Measurements from ENCODE around the gene RTN4RL1.
A peak's percentile ranks its signal among the peaks of the same experiment; 100 is the strongest.

RTN4RL1 gene

DNA sequence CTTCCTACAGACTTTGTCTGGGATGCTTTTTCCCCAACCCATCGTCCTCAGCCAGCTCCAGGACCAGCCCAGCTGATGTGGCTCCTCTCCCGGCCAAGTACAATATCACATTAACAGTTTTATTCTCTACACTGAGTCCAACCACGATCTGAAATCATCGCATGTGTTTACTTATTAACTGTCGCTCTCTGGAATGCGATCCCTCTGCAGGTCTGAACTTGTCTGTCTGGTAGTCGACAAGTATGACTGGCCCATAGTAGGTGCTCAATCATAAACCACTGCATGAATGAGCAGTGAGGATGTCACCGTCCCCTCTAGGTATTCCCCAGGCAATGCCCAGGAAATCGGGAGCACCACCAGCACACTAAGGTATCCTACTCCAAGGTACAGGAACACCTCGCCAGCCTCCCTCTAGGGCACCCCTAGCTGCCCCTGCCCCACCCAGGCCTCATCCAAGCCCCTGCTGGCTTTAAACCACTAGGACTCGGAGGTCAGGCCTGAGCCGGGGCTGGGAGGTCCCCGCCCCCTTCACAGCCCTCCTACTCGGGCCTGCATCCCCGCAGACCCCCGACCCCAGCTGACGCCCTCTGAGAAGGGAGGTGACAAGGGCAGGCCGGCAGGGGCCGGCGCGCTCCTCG, 27.7 kb downstream of the RTN4RL1 start:
- Histone ChIP-seq H3K27ac (no peak overlapping the region), H3K4me2 (peak overlapping the region; percentile 58), H3K27me3 (no peaks in the 10 kb centered on the region), H4K20me1 (peaks cover 50% of the 10 kb centered on the region), H3K4me3 (no peak overlapping the region), H3K4me1 (peaks cover 71% of the 10 kb centered on the region), H3K9me3 (no peaks in the 10 kb centered on the region), H3K9ac (no peak overlapping the region), H3K36me3 (no peaks in the 10 kb centered on the region)
- TF ChIP-seq Cebpa-rat (IDR thresholded peaks at IDR 0.05) = no peak

DNA sequence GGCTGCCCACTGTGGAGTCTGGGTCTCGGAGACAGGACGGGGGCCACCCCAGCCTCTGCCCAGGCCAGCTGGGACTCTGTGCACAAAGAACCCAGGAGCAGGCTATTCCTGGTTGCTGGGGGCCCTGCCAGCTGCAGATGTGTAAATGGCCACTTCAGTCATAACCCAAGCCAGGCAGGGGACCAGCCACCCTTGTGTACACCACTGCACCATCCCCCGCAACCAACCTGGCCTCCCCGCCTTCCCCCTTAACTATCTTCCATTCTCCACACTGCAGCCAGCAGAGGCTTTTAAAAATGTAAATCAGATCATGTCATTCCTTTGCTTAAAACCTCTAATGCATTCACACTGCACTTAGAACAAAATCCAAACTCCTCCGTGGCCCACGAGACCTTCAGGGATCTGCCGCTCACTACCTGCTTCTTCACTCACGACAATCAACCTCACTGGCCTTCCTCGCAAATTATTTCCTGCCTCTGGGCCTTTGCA, 28.3 kb downstream of the RTN4RL1 start:
- no peak for TF ChIP-seq Cebpa-rat (IDR thresholded peaks at IDR 0.05)
- no peaks in the 10 kb centered on the region for H3K36me3 ChIP-seq
- H4K20me1 ChIP-seq = peaks cover 55% of the 10 kb centered on the region
- peak overlapping the region; percentile 9; the same call in 1 of the 2 replicates for H3K9ac ChIP-seq
- no peak overlapping the region for H3K4me3 ChIP-seq
- peaks cover 71% of the 10 kb centered on the region for H3K4me1 ChIP-seq
- no peak overlapping the region for H3K27ac ChIP-seq
- H3K9me3 ChIP-seq = no peaks in the 10 kb centered on the region
- no peaks in the 10 kb centered on the region for H3K27me3 ChIP-seq
- H3K4me2 ChIP-seq = peak overlapping the region; percentile 58

DNA sequence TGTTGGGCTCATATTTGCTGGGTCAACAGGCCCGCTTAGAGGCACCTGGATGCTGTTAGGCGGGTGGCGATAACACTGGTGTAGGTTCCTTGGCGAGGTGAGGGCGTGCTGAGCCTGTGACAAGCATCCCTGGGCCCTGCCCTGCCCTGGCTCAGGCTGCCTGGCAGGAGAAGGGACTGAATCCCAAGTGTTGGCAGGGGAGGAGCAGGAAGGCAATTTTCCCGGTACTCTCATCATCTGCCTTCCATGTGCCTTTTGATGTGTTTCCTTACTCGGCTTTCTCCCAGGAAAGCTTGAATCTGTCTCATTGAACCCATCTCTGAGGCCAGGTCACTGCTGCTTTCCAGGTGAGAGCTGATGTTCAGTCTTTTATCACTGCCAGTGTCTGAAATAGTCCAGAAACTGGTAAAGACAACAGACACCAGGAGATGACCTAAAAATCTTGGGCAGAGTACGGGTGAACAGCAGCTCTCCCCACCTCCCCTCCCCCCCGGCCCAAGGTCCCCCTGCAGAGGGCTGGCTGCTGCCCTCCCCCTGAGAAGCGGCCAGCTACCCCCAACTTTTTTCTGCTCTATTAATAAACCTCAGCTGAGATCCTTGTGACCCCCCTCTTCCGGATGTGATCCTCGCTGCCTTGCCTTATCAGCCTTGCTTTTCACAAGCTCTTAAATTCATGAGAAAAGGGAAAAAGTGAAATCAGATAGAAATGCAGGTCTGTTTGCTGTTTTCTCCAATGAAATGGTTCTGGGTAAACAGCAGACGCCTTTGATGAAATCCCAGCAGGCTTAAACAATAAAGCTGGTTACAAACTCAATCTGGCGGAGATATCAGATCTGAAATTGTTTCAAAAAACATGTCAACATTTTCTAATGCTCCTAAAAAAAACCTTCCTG, 29.0 kb downstream of the RTN4RL1 start:
- H3K9me3 ChIP-seq = no peaks in the 10 kb centered on the region
- no peaks in the 10 kb centered on the region for H3K27me3 ChIP-seq
- H4K20me1 ChIP-seq = peaks cover 62% of the 10 kb centered on the region
- peak overlapping the region; percentile 9; the same call in 1 of the 2 replicates for H3K9ac ChIP-seq
- H3K27ac ChIP-seq = no peak overlapping the region
- no peak overlapping the region for H3K4me3 ChIP-seq
- H3K4me2 ChIP-seq = peak overlapping the region; percentile 58
- H3K4me1 ChIP-seq = peaks cover 66% of the 10 kb centered on the region
- no peak for TF ChIP-seq Cebpa-rat (IDR thresholded peaks at IDR 0.05)
- no peaks in the 10 kb centered on the region for H3K36me3 ChIP-seq

DNA sequence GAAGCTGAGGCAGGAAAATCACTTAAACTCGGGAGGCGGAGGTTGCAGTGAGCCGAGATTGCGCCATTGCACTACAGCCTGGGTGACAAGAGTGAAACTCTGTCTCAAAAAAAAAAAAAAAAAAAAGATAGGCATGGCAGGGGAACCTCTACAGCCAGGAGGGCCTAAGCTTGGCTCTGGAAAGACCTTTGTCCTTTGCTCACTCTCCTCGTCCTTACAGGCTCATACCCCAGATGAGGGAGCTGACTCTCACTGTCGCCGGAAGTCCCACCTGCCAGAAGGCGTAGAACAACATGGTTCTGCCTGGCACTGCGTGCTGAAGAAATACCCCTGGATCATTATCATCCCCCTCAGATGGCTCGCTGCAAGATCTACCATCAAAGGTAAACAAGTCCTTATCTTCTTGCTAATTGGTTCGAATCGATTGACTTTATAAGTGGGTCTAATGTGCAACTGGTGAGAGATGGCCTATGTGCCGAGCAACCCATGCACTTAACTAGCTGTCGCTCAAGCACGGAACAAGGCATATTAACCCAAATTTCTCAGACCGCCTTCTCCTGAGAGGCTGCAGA, 29.7 kb downstream of the RTN4RL1 start:
- TF ChIP-seq Cebpa-rat (IDR thresholded peaks at IDR 0.05) = no peak
- no peak overlapping the region for H3K4me2 ChIP-seq
- H3K9ac ChIP-seq = no peak overlapping the region

DNA sequence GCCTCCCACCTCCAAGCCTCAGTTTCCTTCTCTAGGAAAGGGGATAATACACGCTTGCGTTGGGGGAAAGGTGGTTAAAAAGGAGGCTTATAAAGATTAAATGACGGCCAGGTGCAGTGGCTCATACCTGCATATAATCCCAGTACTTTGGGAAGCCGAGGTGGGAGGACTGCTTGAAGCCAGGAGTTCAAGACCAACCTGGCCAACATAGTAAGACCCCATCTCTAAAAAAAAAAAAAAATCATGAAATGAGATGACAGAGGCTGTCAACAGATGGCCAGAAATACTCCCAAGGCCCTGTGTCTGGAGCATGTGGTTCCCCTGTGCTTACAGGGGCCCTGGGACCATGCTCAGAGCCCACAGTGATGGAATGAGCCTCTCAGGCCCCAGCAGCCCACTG, 30.4 kb downstream of the RTN4RL1 start:
- peaks cover 51% of the 10 kb centered on the region for H3K4me1 ChIP-seq
- no peak overlapping the region for H3K27ac ChIP-seq
- H3K4me3 ChIP-seq = no peak overlapping the region
- peaks cover 77% of the 10 kb centered on the region for H4K20me1 ChIP-seq
- no peak overlapping the region for H3K9ac ChIP-seq
- no peaks in the 10 kb centered on the region for H3K36me3 ChIP-seq
- H3K27me3 ChIP-seq = no peaks in the 10 kb centered on the region
- H3K9me3 ChIP-seq = no peaks in the 10 kb centered on the region
- no peak overlapping the region for H3K4me2 ChIP-seq
- no peak for TF ChIP-seq Cebpa-rat (IDR thresholded peaks at IDR 0.05)

More for the DNA sequence above, 29.7 kb downstream of the RTN4RL1 start:
- no peak overlapping the region for H3K4me3 ChIP-seq
- no peaks in the 10 kb centered on the region for H3K27me3 ChIP-seq
- H3K4me1 ChIP-seq = peaks cover 58% of the 10 kb centered on the region
- no peak overlapping the region for H3K27ac ChIP-seq
- peaks cover 70% of the 10 kb centered on the region for H4K20me1 ChIP-seq
- H3K9me3 ChIP-seq = no peaks in the 10 kb centered on the region
- no peaks in the 10 kb centered on the region for H3K36me3 ChIP-seq

DNA sequence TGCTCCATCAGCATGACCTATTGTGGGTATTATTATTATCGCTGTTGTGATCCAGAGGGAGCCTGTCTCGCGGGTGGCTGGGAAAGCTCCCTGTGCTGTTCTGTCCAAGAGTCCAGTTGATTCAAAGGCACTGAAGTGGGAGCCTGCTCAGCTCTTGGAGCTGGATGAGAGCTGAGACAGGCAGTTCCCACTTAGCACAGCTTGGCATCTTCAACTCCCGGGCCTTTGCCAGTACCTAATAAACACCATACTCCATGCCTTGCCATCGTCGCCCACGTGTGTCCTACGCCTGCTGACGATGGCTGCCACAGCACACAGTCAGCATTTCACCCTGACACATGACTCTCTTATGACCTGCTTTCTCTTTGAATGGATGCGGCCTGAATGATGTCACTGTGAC, 32.6 kb downstream of the RTN4RL1 start:
- TF ChIP-seq Cebpa-rat (IDR thresholded peaks at IDR 0.05) = no peak
- H4K20me1 ChIP-seq = peaks cover 87% of the 10 kb centered on the region
- no peak overlapping the region for H3K27ac ChIP-seq
- H3K4me1 ChIP-seq = peaks cover 32% of the 10 kb centered on the region
- no peak overlapping the region for H3K9ac ChIP-seq
- no peak overlapping the region for H3K4me2 ChIP-seq
- H3K36me3 ChIP-seq = no peaks in the 10 kb centered on the region
- H3K4me3 ChIP-seq = no peak overlapping the region
- H3K9me3 ChIP-seq = no peaks in the 10 kb centered on the region
- no peaks in the 10 kb centered on the region for H3K27me3 ChIP-seq

DNA sequence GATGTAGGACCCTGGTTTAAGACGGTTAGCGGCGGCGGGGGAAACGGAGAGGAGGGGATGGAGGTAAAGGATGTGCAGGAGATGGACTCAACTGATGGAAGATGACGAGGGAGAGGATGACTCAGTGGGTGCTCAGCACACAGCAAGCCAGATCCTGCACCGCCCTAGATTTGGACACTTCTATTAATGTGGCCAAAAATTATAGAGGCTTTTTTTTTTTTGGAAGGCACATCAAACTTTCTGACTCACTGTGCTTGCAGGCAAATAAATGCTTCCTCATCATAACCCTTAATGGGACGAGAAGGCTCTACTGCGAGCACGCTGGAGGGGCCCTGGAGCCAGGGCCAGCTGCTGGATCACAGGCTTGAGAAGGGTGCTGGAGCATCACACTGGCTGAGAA, 36.0 kb downstream of the RTN4RL1 start:
- Histone ChIP-seq H3K9me3 (no peaks in the 10 kb centered on the region), H4K20me1 (peaks cover 88% of the 10 kb centered on the region), H3K27me3 (no peaks in the 10 kb centered on the region), H3K4me3 (no peak overlapping the region), H3K4me2 (no peak overlapping the region), H3K36me3 (no peaks in the 10 kb centered on the region), H3K27ac (no peak overlapping the region), H3K4me1 (peaks cover 22% of the 10 kb centered on the region), H3K9ac (no peak overlapping the region)
- no peak for TF ChIP-seq Cebpa-rat (IDR thresholded peaks at IDR 0.05)

DNA sequence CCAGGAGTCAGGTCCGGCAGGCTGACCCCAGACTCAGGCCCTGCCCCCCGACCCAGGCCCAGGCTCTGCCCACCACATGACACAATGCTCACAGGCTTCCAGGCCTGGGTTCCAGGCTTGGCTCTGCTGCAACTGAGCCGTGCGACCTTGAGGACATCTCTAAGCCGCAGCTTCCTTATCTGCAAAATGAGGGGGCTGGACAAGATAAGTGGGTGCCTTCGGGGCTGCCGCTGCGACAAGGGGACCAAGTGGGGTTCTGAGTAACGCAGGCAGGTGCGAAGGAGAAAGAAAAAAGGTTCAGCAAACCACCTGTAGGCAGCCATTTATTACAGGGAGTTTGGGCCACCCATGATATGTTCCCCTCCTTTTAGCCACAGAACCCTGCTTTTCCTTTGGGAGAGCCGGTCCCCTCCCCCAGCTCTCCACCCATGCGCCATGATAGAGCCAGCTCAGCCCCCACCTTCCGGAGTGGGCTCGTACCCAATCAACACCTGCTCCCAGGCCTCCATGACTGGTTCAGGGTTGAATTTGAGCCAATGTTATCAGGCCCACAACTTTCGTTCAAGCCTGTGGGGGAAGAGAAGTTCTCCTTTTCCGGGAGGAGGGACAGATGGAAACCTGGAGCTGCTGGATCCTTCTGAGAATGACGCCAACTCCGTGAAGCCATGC, 38.2 kb downstream of the RTN4RL1 start:
- no peaks in the 10 kb centered on the region for H3K9me3 ChIP-seq
- H4K20me1 ChIP-seq = peaks cover 88% of the 10 kb centered on the region
- TF ChIP-seq Cebpa-rat (IDR thresholded peaks at IDR 0.05) = no peak
- H3K27ac ChIP-seq = no peak overlapping the region
- no peaks in the 10 kb centered on the region for H3K27me3 ChIP-seq
- peaks cover 35% of the 10 kb centered on the region for H3K4me1 ChIP-seq
- H3K4me2 ChIP-seq = no peak overlapping the region
- no peak overlapping the region for H3K9ac ChIP-seq
- H3K4me3 ChIP-seq = no peak overlapping the region
- H3K36me3 ChIP-seq = no peaks in the 10 kb centered on the region

DNA sequence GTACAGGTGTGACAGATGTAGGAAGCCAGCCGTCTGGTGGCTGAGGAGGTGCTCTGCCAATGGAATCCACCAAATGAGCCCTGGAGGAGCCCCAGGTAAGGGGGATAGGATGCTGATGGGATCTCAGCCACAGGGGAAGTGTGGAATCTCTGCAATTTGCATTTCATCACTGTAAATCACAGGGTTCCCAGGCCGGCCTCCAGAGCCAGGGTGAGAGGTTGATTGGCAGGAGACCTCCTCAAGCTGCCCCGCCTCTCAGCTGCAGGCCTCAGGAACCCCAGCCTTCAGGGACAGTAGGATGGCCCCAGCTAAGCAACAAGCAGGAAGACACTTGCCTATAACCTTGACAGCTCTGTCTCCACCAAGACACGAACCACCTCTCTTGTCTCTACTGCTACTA, 39.4 kb downstream of the RTN4RL1 start:
- H3K36me3 ChIP-seq = no peaks in the 10 kb centered on the region
- no peak overlapping the region for H3K4me3 ChIP-seq
- no peaks in the 10 kb centered on the region for H3K27me3 ChIP-seq
- no peaks in the 10 kb centered on the region for H3K9me3 ChIP-seq
- H4K20me1 ChIP-seq = peaks cover 88% of the 10 kb centered on the region
- no peak overlapping the region for H3K4me2 ChIP-seq
- TF ChIP-seq Cebpa-rat (IDR thresholded peaks at IDR 0.05) = no peak
- H3K27ac ChIP-seq = no peak overlapping the region
- peaks cover 46% of the 10 kb centered on the region for H3K4me1 ChIP-seq
- H3K9ac ChIP-seq = no peak overlapping the region
